Immature natural killer cell (primary cell): ENCODE data around the gene CAMSAP1. TPM values are rescaled to one million over a fixed set of nuclear protein-coding genes. Genes with fewer than 3 reads are reported as not detected.

Experiments
- DNase-seq, 3 donors: peaks; one replicate each; pipeline ENCODE4 v3.0.0; 2022; ENCODE audit warnings: mixed read lengths in 1 of 3
- H3K27ac Mint-ChIP-seq, 6 donors: one replicate each; pipeline ENCODE4 v1.8.0; 2020; ENCODE audit warnings: mixed read lengths in 6 of 6, mild to moderate bottlenecking in 5 of 6, inconsistent platforms in 4 of 6, moderate library complexity in 3 of 6
- H3K27me3 Mint-ChIP-seq, 3 donors: one replicate each; pipeline ENCODE4 v1.8.0; 2020 to 2021; ENCODE audit warnings: low read depth in 3 of 3, mild to moderate bottlenecking in 3 of 3, mixed read lengths in 3 of 3, moderate library complexity in 3 of 3, inconsistent platforms in 1 of 3
- H3K36me3 Mint-ChIP-seq, 3 donors: one replicate each; pipeline ENCODE4 v1.8.0; 2020; ENCODE audit warnings: mixed read lengths in 3 of 3, inconsistent platforms in 2 of 3, mild to moderate bottlenecking in 2 of 3
- H3K4me1 Mint-ChIP-seq, 2 donors: one replicate each; pipeline ENCODE4 v1.8.0; 2020; ENCODE audit warnings: inconsistent platforms in 2 of 2, mild to moderate bottlenecking in 2 of 2, mixed read lengths in 2 of 2, moderate library complexity in 1 of 2
- H3K4me3 Mint-ChIP-seq, 5 donors: one replicate each; pipeline ENCODE4 v1.8.0; 2020; ENCODE audit warnings: mild to moderate bottlenecking in 5 of 5, mixed read lengths in 5 of 5, inconsistent platforms in 3 of 5, moderate library complexity in 3 of 5
- H3K9me3 Mint-ChIP-seq, 6 donors: one replicate each; pipeline ENCODE4 v1.8.0; 2020; ENCODE audit warnings: mild to moderate bottlenecking in 6 of 6, mixed read lengths in 6 of 6, inconsistent platforms in 4 of 6, moderate library complexity in 3 of 6
- polyA plus RNA-seq, 3 donors: library from polyadenylated mRNA; unstranded; fragments of 300-500 nt; fragmentation: Illumina TruSeq; gene quantifications; one replicate each; pipeline ENCODE4 v1.2.3, GENCODE V29; 2021

Gene CAMSAP1
- polyA plus RNA-seq, 3 donors from 2014 or later, result 0.10 to 1.7 (median 1.1) TPM

- peak overlapping the region in 2 of 6 donors; percentile 7 to 20 for H3K27ac Mint-ChIP-seq
- H3K27me3 Mint-ChIP-seq, result peaks cover 0 to 4% (median 2%) of the 10 kb centered on the region in 3 donors
- H3K9me3 Mint-ChIP-seq, result no peaks in the 10 kb centered on the region
- DNase-seq, result no peak
- H3K4me1 Mint-ChIP-seq, result peaks cover 44 to 63% of the 10 kb centered on the region in 2 donors
- peaks cover 0 to 2% (median 0%) of the 10 kb centered on the region in 3 donors for H3K36me3 Mint-ChIP-seq
- peak overlapping the region in 1 of 5 donors; percentile 25 for H3K4me3 Mint-ChIP-seq
Measured at GRCh38 chr9:135884328-135885035, 22.9 kb downstream of the CAMSAP1 start.

GRCh38 chr9:135883410-135884089 lies 23.8 kb downstream of the CAMSAP1 start:
- peaks cover 0 to 3% (median 0%) of the 10 kb centered on the region in 3 donors for H3K36me3 Mint-ChIP-seq
- peak overlapping the region in 2 of 6 donors; percentile 4 to 20 for H3K27ac Mint-ChIP-seq
- DNase-seq, result no peak
- H3K4me1 Mint-ChIP-seq, result peaks cover 38 to 63% of the 10 kb centered on the region in 2 donors
- H3K4me3 Mint-ChIP-seq, result no peak overlapping the region
- no peaks in the 10 kb centered on the region for H3K9me3 Mint-ChIP-seq
- H3K27me3 Mint-ChIP-seq, result peaks cover 0 to 4% (median 2%) of the 10 kb centered on the region in 3 donors

- Mint-ChIP-seq H3K9me3 (no peaks in the 10 kb centered on the region), H3K27ac (peak overlapping the region in 1 of 6 donors; percentile 45), H3K36me3 (peaks cover 0 to 5% (median 0%) of the 10 kb centered on the region in 3 donors), H3K4me3 (no peak overlapping the region), H3K4me1 (peaks cover 23 to 51% of the 10 kb centered on the region in 2 donors), H3K27me3 (peaks cover 0 to 4% (median 2%) of the 10 kb centered on the region in 3 donors)
- no peak for DNase-seq
Measured at GRCh38 chr9:135882011-135882410, 25.3 kb downstream of the CAMSAP1 start.

- Mint-ChIP-seq H3K4me1 (peaks cover 14 to 40% of the 10 kb centered on the region in 2 donors), H3K36me3 (peaks cover 0 to 7% (median 3%) of the 10 kb centered on the region in 3 donors), H3K4me3 (no peak overlapping the region), H3K9me3 (no peaks in the 10 kb centered on the region), H3K27ac (no peak overlapping the region), H3K27me3 (peaks cover 0 to 3% (median 0%) of the 10 kb centered on the region in 3 donors)
- no peak for DNase-seq
Measured at GRCh38 chr9:135880438-135880837, 26.9 kb downstream of the CAMSAP1 start.

GRCh38 chr9:135879619-135880018 lies 27.7 kb downstream of the CAMSAP1 start:
- Mint-ChIP-seq H3K4me1 (peaks cover 13 to 39% of the 10 kb centered on the region in 2 donors), H3K27ac (no peak overlapping the region), H3K4me3 (no peak overlapping the region), H3K36me3 (peaks cover 0 to 7% (median 4%) of the 10 kb centered on the region in 3 donors), H3K9me3 (no peaks in the 10 kb centered on the region), H3K27me3 (peaks cover 0 to 2% (median 0%) of the 10 kb centered on the region in 3 donors)
- DNase-seq, result no peak

- peaks cover 0 to 2% (median 0%) of the 10 kb centered on the region in 3 donors for H3K27me3 Mint-ChIP-seq
- H3K27ac Mint-ChIP-seq, result no peak overlapping the region
- peaks cover 0 to 7% (median 4%) of the 10 kb centered on the region in 3 donors for H3K36me3 Mint-ChIP-seq
- no peaks in the 10 kb centered on the region for H3K9me3 Mint-ChIP-seq
- H3K4me1 Mint-ChIP-seq, result peaks cover 13 to 35% of the 10 kb centered on the region in 2 donors
- no peak for DNase-seq
- H3K4me3 Mint-ChIP-seq, result no peak overlapping the region
Measured at GRCh38 chr9:135879237-135879601, 28.1 kb downstream of the CAMSAP1 start.

- H3K27me3 Mint-ChIP-seq, result peaks cover 0 to 2% (median 0%) of the 10 kb centered on the region in 3 donors
- peaks cover 0 to 7% (median 4%) of the 10 kb centered on the region in 3 donors for H3K36me3 Mint-ChIP-seq
- H3K27ac Mint-ChIP-seq, result peak overlapping the region in 1 of 6 donors; percentile 48
- H3K9me3 Mint-ChIP-seq, result no peaks in the 10 kb centered on the region
- H3K4me1 Mint-ChIP-seq, result peaks cover 13 to 29% of the 10 kb centered on the region in 2 donors
- DNase-seq, result no peak
- no peak overlapping the region for H3K4me3 Mint-ChIP-seq
Measured at GRCh38 chr9:135878528-135879236, 28.7 kb downstream of the CAMSAP1 start.

GRCh38 chr9:135877791-135878527 lies 29.4 kb downstream of the CAMSAP1 start:
- Mint-ChIP-seq H3K4me3 (no peak overlapping the region), H3K27me3 (peaks cover 0 to 2% (median 0%) of the 10 kb centered on the region in 3 donors), H3K4me1 (peaks cover 10 to 23% of the 10 kb centered on the region in 2 donors), H3K36me3 (peaks cover 0 to 7% (median 4%) of the 10 kb centered on the region in 3 donors), H3K9me3 (no peaks in the 10 kb centered on the region), H3K27ac (no peak overlapping the region)
- DNase-seq, result no peak

GRCh38 chr9:135876936-135877335 lies 30.4 kb downstream of the CAMSAP1 start:
- Mint-ChIP-seq H3K4me3 (no peak overlapping the region), H3K27ac (peak overlapping the region in 1 of 6 donors; percentile 51), H3K27me3 (peaks cover 0 to 2% (median 0%) of the 10 kb centered on the region in 3 donors), H3K4me1 (peaks cover 13 to 17% of the 10 kb centered on the region in 2 donors), H3K9me3 (no peaks in the 10 kb centered on the region), H3K36me3 (peaks cover 0 to 7% (median 4%) of the 10 kb centered on the region in 3 donors)
- no peak for DNase-seq

GRCh38 chr9:135874859-135875258 lies 32.5 kb downstream of the CAMSAP1 start:
- Mint-ChIP-seq H3K27ac (no peak overlapping the region), H3K4me1 (peaks cover 13 to 17% of the 10 kb centered on the region in 2 donors), H3K4me3 (no peak overlapping the region), H3K9me3 (no peaks in the 10 kb centered on the region), H3K27me3 (peaks cover 0 to 2% (median 0%) of the 10 kb centered on the region in 3 donors), H3K36me3 (peaks cover 0 to 7% (median 4%) of the 10 kb centered on the region in 3 donors)
- no peak for DNase-seq

- Mint-ChIP-seq H3K4me3 (no peak overlapping the region), H3K4me1 (peaks cover 3 to 6% of the 10 kb centered on the region in 2 donors), H3K27me3 (peaks cover 0 to 3% (median 2%) of the 10 kb centered on the region in 3 donors), H3K36me3 (peaks cover 0 to 8% (median 0%) of the 10 kb centered on the region in 3 donors), H3K9me3 (no peaks in the 10 kb centered on the region), H3K27ac (no peak overlapping the region)
- DNase-seq, result no peak
Measured at GRCh38 chr9:135869909-135870308, 37.4 kb downstream of the CAMSAP1 start.

GRCh38 chr9:135865531-135865930 lies 41.8 kb downstream of the CAMSAP1 start:
- Mint-ChIP-seq H3K4me1 (peaks cover 10 to 17% of the 10 kb centered on the region in 2 donors), H3K27me3 (peaks cover 0 to 3% (median 3%) of the 10 kb centered on the region in 3 donors), H3K27ac (peak overlapping the region in 2 of 6 donors; percentile 22 to 40), H3K36me3 (peaks cover 0 to 8% (median 0%) of the 10 kb centered on the region in 3 donors), H3K4me3 (no peak overlapping the region), H3K9me3 (no peaks in the 10 kb centered on the region)
- no peak for DNase-seq
